Brain microvascular endothelial cell (primary cell): ENCODE results near the gene C12orf76.
"Not testable (repeated sequence)": the region's sequence is repeated elsewhere in the genome, so short reads cannot be mapped to it uniquely, and the experiment has no call there.

Source experiments
- DNase-seq: peaks from one replicate; pipeline ENCODE4 v3.0.0-alpha.2; 2020
- H3K27ac ChIP-seq: fragments of 250-450 bp; sonication (Bioruptor Pico); 2 replicates; pipeline ENCODE4 v1.5.1; 2020; ENCODE audit warnings: mild to moderate bottlenecking, moderate library complexity
- H3K27me3 ChIP-seq: fragments of 250-450 bp; sonication (Bioruptor Pico); replicated peaks from 2 replicates; pipeline ENCODE4 v1.5.1; 2020; ENCODE audit warnings: mild to moderate bottlenecking
- H3K36me3 ChIP-seq: fragments of 250-450 bp; sonication (Bioruptor Pico); replicated peaks from 2 replicates; pipeline ENCODE4 v1.5.1; 2020; ENCODE audit warnings: mild to moderate bottlenecking
- H3K4me3 ChIP-seq: 2 replicates; pipeline ENCODE4 v1.5.1; 2011; ENCODE audit warnings: low read depth, mild to moderate bottlenecking, control low read depth, low read length, moderate library complexity
- CTCF ChIP-seq: IDR thresholded peaks from 2 replicates; pipeline ENCODE4 v1.5.1; 2011; ENCODE audit warnings: low read depth, mild to moderate bottlenecking, moderate library complexity, low read length, control low read depth, inconsistent platforms; ENCODE audit errors: missing control alignments
- in situ Hi-C: cut with HindIII; loops from 2 replicates; pipeline ENCODE4 v1.10.0; 2017; ENCODE audit warnings: low sequenced_read_pairs, low pct_ligation_motif_present

The C12orf76 gene, protein sequence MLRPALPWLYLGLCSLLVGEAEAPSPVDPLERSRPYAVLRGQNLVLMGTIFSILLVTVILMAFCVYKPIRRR

DNA sequence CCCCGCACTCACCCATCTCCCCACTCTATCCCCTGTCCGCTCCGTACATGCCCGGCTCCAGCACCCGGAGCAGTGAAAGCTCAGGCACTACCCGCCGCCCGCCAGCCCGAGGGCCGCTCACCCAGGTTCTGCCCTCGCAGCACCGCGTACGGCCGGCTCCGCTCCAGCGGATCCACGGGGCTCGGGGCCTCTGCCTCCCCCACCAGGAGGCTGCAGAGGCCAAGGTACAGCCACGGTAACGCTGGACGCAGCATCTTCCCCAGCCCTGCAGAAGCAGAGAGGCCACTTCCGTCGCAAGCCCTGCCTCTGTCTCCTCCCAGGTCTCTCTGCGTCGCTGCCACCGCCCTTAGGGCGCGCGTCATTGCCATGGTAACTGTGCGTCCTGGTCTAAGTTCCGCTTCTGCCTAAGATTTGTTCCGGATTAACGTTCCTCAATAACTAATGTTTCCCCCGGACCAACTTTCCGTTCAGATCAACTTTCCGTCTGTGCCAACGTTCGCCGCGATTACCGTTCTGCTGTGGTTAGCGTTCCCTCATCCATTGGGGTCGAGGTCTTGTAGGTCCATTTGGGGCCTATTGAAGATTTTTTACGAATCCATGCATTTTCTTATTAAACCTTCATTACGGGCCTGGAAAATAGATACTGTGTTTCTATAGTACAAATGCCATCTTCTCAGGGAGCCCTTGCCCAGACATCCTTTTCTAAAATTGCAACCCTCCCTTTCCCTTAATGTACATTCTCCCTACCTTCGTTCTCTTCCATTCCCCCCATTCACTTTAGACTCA is at the start of gene C12orf76:
Gene C12orf76, minus strand, starts transcription at position 281 of the 786 bp plus-strand sequence. Its CDS starts 27 bp downstream, at position 254.
- Histone ChIP-seq H3K27me3 (no peaks in the 10 kb centered on the region), H3K36me3 (peaks cover 2% of the 10 kb centered on the region), H3K4me3 (peak within 1 kb of the TSS; percentile 92), H3K27ac (peak within 1 kb of the TSS; percentile 73)
- in situ Hi-C loops = no loop called here
- DNase-seq = peak; percentile 92
- no peak for TF ChIP-seq CTCF

- in situ Hi-C loops = no loop called here
- TF ChIP-seq CTCF = no peak
Observed at GRCh38 chr12:110093631-110094311, 45.4 kb upstream of the C12orf76 start.

DNA sequence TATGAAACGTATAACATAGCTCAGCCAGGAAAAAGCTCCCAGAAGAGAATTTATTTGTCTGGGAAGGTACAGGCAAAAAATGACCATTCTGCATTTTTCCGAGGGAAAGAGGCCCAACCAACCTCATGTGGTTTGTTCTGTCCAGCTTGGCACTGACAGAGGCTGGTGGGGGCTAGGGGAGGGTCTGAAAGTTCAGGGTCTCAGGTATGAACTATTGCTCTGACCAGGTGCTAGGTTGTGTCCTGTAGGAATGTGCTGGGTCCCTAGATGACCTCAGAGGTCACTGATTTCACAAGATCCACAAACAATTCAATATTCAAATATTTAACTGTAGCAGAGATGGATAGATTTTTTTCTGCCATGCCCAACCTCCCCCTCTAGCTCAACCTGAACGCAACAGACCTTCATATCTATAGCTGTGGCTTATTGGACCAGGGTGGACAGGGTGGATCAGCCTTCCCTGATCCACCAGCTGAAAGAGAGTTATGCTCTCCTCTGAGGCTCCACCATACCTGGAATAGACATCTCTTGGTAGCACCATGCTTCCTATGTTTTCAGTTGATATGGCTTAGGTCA is 42.9 kb upstream of the C12orf76 start:
- Histone ChIP-seq H3K36me3 (no peaks in the 10 kb centered on the region), H3K27me3 (no peaks in the 10 kb centered on the region), H3K4me3 (no peak overlapping the region), H3K27ac (no peak overlapping the region)
- no peak for TF ChIP-seq CTCF
- DNase-seq = no peak
- in situ Hi-C loops = no loop called here

More at GRCh38 chr12:110093631-110094311, 45.4 kb upstream of the C12orf76 start:
- no peaks in the 10 kb centered on the region for H3K36me3 ChIP-seq
- H3K4me3 ChIP-seq = no peak overlapping the region
- DNase-seq = no peak
- no peak overlapping the region for H3K27ac ChIP-seq
- H3K27me3 ChIP-seq = no peaks in the 10 kb centered on the region

DNA sequence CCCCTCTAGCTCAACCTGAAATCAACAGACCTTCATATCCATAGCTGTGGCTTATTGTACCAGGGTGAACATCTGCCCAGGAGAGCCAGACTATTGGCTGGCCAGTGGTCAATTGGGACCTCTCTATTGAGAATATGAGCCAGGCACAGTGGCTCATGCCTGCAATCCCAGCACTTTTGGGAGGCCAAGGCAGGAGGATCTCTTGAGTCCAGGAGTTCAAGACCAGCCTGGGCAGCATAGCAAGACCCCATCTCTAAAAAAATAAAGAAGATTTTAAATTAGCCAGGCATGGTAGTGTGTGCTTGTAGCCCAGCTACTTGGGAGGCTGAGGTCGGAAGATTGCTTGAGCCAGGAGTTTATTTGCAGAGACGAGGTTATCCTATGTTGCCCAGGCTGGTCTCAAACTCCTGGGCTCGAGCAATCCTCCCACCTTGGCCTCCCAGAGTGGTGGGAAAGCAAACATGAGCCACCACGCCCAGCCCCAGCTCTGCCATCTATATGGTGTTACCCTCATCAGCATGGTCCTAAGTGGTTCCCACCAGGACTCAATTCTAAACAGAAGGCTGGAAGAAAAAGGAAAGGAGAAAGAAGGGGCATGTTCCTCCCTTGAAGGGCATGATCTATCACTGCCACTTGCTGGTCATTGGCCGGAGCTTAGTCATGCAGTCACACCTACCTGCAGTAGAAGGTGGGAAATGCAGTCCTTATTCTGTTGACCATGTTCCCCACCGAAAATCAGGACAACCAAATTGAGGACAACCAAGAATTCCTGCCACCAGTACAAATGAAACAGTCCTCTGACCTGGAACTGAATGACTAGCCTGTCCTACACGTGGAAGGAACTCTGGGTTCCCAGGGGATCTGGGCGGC is 42.2 kb upstream of the C12orf76 start:
- H3K36me3 ChIP-seq = no peaks in the 10 kb centered on the region
- H3K27me3 ChIP-seq = no peaks in the 10 kb centered on the region
- H3K27ac ChIP-seq = no peak overlapping the region
- in situ Hi-C loops = no loop called here
- no peak for DNase-seq
- no peak for TF ChIP-seq CTCF
- H3K4me3 ChIP-seq = no peak overlapping the region

GRCh38 chr12:110088936-110089335 is 40.6 kb upstream of the C12orf76 start:
- no peak overlapping the region for H3K27ac ChIP-seq
- in situ Hi-C loops = no loop called here
- TF ChIP-seq CTCF = no peak

GRCh38 chr12:110088216-110088615 is 39.9 kb upstream of the C12orf76 start:
- H3K36me3 ChIP-seq, H3K4me3 ChIP-seq, H3K27ac ChIP-seq, DNase-seq, in situ Hi-C loops, H3K27me3 ChIP-seq: not testable (repeated sequence)

More at GRCh38 chr12:110088936-110089335, 40.6 kb upstream of the C12orf76 start:
- DNase-seq = no peak
- Histone ChIP-seq H3K27me3 (no peaks in the 10 kb centered on the region), H3K4me3 (no peak overlapping the region), H3K36me3 (no peaks in the 10 kb centered on the region)
